HFFc6 (cell line): ENCODE data around the gene TCAF2. TPM values are rescaled to one million over a fixed set of nuclear protein-coding genes. Genes with fewer than 3 reads are reported as not detected.
A peak's percentile ranks its signal among the peaks of the same experiment; 100 is the strongest.
"Not testable (repeated sequence)": the region's sequence is repeated elsewhere in the genome, so short reads cannot be mapped to it uniquely, and the experiment has no call there.

ENCODE experiments used
- DNase-seq: peaks from one replicate; pipeline ENCODE4 v3.0.0-alpha.2; 2018
- H3K27ac Mint-ChIP-seq: 2 replicates; pipeline ENCODE4 v1.8.0; 2020; ENCODE audit warnings: mild to moderate bottlenecking, mixed read lengths
- H3K27me3 Mint-ChIP-seq: 2 replicates; pipeline ENCODE4 v1.8.0; 2021; ENCODE audit warnings: mild to moderate bottlenecking, moderate library complexity, mixed read lengths; ENCODE audit not compliant: insufficient read depth
- H3K36me3 Mint-ChIP-seq: 2 replicates; pipeline ENCODE4 v1.8.0; 2021; ENCODE audit warnings: low read depth, mixed read lengths
- H3K4me1 Mint-ChIP-seq: 2 replicates; pipeline ENCODE4 v1.8.0; 2020; ENCODE audit warnings: low read depth, mixed read lengths
- H3K4me3 Mint-ChIP-seq: 2 replicates; pipeline ENCODE4 v1.8.0; 2020; ENCODE audit warnings: mild to moderate bottlenecking, moderate library complexity, mixed read lengths
- H3K9me3 Mint-ChIP-seq: 2 replicates; pipeline ENCODE4 v1.8.0; 2020; ENCODE audit warnings: mild to moderate bottlenecking, mixed read lengths
- long read RNA-seq: library from polyadenylated mRNA; unstranded; transcript quantifications from one replicate; pipeline ENCODE4 v2.0.0, GENCODE V29; 2019
- total RNA-seq, 6 experiments: library from RNA; stranded (reverse); fragmentation: NEBNext Ultra II Directional; extraction: Animal tissue kit (Norgen Biotek cat#: 25700); gene quantifications; 2 replicates in 1 of 6; 3 replicates in 5 of 6; pipeline ENCODE4 v1.2.3, GENCODE V29; 2021

TCAF2 gene
- total RNA-seq, result 1 to 10 TPM; 1.3 to 2.1 (median 1.3) TPM
- long read RNA-seq, partial matches to known transcripts, result 0 of 1 reads
- long read RNA-seq, other reads (novel, unspliced or antisense), result 1 of 1 reads

- not testable (repeated sequence) for H3K27ac Mint-ChIP-seq, H3K4me1 Mint-ChIP-seq, H3K9me3 Mint-ChIP-seq, H3K27me3 Mint-ChIP-seq, H3K4me3 Mint-ChIP-seq, H3K36me3 Mint-ChIP-seq
- DNase-seq, result peak; percentile 0
Measured at GRCh38 chr7:143620646-143621045, at the start of gene TCAF2. Gene TCAF2, plus strand, starts transcription at chr7:143620974.

- not testable (repeated sequence) for H3K4me1 Mint-ChIP-seq, H3K27me3 Mint-ChIP-seq, H3K36me3 Mint-ChIP-seq, H3K27ac Mint-ChIP-seq, H3K4me3 Mint-ChIP-seq, H3K9me3 Mint-ChIP-seq, DNase-seq
Measured at GRCh38 chr7:143571501-143571900, 49.3 kb upstream of the TCAF2 start, which contains the start of gene CTAGE15. Gene CTAGE15, plus strand, starts transcription at chr7:143571801. Its CDS starts 17 bp downstream, at chr7:143571818.

GRCh38 chr7:143588183-143588582 lies 32.6 kb upstream of the TCAF2 start:
- H3K4me1 Mint-ChIP-seq, H3K9me3 Mint-ChIP-seq, H3K27ac Mint-ChIP-seq, H3K36me3 Mint-ChIP-seq, H3K4me3 Mint-ChIP-seq, DNase-seq, H3K27me3 Mint-ChIP-seq: not testable (repeated sequence)

GRCh38 chr7:143589897-143590296 lies 30.9 kb upstream of the TCAF2 start:
- not testable (repeated sequence) for H3K27ac Mint-ChIP-seq, H3K4me3 Mint-ChIP-seq, H3K27me3 Mint-ChIP-seq, DNase-seq, H3K9me3 Mint-ChIP-seq, H3K36me3 Mint-ChIP-seq, H3K4me1 Mint-ChIP-seq

- H3K36me3 Mint-ChIP-seq, H3K4me3 Mint-ChIP-seq, H3K27me3 Mint-ChIP-seq, H3K27ac Mint-ChIP-seq, H3K4me1 Mint-ChIP-seq, DNase-seq, H3K9me3 Mint-ChIP-seq: not testable (repeated sequence)
Measured at GRCh38 chr7:143598086-143598485, 22.7 kb upstream of the TCAF2 start.

- H3K4me3 Mint-ChIP-seq, result not testable (repeated sequence)
Measured at GRCh38 chr7:143603549-143603948, 17.2 kb upstream of the TCAF2 start.

GRCh38 chr7:143606088-143606487 lies 14.7 kb upstream of the TCAF2 start:
- not testable (repeated sequence) for H3K36me3 Mint-ChIP-seq, DNase-seq, H3K4me1 Mint-ChIP-seq, H3K9me3 Mint-ChIP-seq, H3K27me3 Mint-ChIP-seq, H3K4me3 Mint-ChIP-seq, H3K27ac Mint-ChIP-seq

More at GRCh38 chr7:143603549-143603948, 17.2 kb upstream of the TCAF2 start:
- H3K9me3 Mint-ChIP-seq, H3K36me3 Mint-ChIP-seq, H3K4me1 Mint-ChIP-seq, DNase-seq, H3K27me3 Mint-ChIP-seq, H3K27ac Mint-ChIP-seq: not testable (repeated sequence)

- H3K27ac Mint-ChIP-seq, H3K4me3 Mint-ChIP-seq, H3K9me3 Mint-ChIP-seq, H3K27me3 Mint-ChIP-seq, DNase-seq, H3K4me1 Mint-ChIP-seq, H3K36me3 Mint-ChIP-seq: not testable (repeated sequence)
Measured at GRCh38 chr7:143615545-143615944, 5.2 kb upstream of the TCAF2 start.

GRCh38 chr7:143617204-143617603 lies 3.6 kb upstream of the TCAF2 start:
- not testable (repeated sequence) for H3K4me1 Mint-ChIP-seq, H3K4me3 Mint-ChIP-seq, H3K9me3 Mint-ChIP-seq

GRCh38 chr7:143620058-143620457 lies 716 bp upstream of the TCAF2 start:
- H3K27me3 Mint-ChIP-seq, H3K4me1 Mint-ChIP-seq, H3K9me3 Mint-ChIP-seq, H3K36me3 Mint-ChIP-seq, H3K27ac Mint-ChIP-seq, H3K4me3 Mint-ChIP-seq, DNase-seq: not testable (repeated sequence)

More at GRCh38 chr7:143617204-143617603, 3.6 kb upstream of the TCAF2 start:
- H3K27me3 Mint-ChIP-seq, DNase-seq, H3K36me3 Mint-ChIP-seq, H3K27ac Mint-ChIP-seq: not testable (repeated sequence)

- not testable (repeated sequence) for H3K27ac Mint-ChIP-seq, H3K9me3 Mint-ChIP-seq, H3K36me3 Mint-ChIP-seq, DNase-seq, H3K27me3 Mint-ChIP-seq, H3K4me3 Mint-ChIP-seq, H3K4me1 Mint-ChIP-seq
Measured at GRCh38 chr7:143621175-143621574, 401 bp downstream of the TCAF2 start.

- H3K27ac Mint-ChIP-seq, H3K9me3 Mint-ChIP-seq, H3K4me1 Mint-ChIP-seq, H3K4me3 Mint-ChIP-seq, H3K36me3 Mint-ChIP-seq, H3K27me3 Mint-ChIP-seq, DNase-seq: not testable (repeated sequence)
Measured at GRCh38 chr7:143622130-143622529, 1.4 kb downstream of the TCAF2 start.

- DNase-seq, H3K9me3 Mint-ChIP-seq, H3K4me1 Mint-ChIP-seq, H3K27ac Mint-ChIP-seq, H3K4me3 Mint-ChIP-seq, H3K36me3 Mint-ChIP-seq, H3K27me3 Mint-ChIP-seq: not testable (repeated sequence)
Measured at GRCh38 chr7:143630653-143631052, 9.9 kb downstream of the TCAF2 start.

- not testable (repeated sequence) for H3K27ac Mint-ChIP-seq, H3K27me3 Mint-ChIP-seq, H3K36me3 Mint-ChIP-seq, DNase-seq, H3K9me3 Mint-ChIP-seq, H3K4me3 Mint-ChIP-seq, H3K4me1 Mint-ChIP-seq
Measured at GRCh38 chr7:143632506-143632905, 11.7 kb downstream of the TCAF2 start.
